ENCODE measurements around the gene ELL. TPM values are rescaled to one million over a fixed set of nuclear protein-coding genes. Genes with fewer than 3 reads are reported as not detected.

The ELL gene
- total and polyA plus RNA-seq, 7 donors = 6.2 to 20.2 (median 11.5) TPM

DNA sequence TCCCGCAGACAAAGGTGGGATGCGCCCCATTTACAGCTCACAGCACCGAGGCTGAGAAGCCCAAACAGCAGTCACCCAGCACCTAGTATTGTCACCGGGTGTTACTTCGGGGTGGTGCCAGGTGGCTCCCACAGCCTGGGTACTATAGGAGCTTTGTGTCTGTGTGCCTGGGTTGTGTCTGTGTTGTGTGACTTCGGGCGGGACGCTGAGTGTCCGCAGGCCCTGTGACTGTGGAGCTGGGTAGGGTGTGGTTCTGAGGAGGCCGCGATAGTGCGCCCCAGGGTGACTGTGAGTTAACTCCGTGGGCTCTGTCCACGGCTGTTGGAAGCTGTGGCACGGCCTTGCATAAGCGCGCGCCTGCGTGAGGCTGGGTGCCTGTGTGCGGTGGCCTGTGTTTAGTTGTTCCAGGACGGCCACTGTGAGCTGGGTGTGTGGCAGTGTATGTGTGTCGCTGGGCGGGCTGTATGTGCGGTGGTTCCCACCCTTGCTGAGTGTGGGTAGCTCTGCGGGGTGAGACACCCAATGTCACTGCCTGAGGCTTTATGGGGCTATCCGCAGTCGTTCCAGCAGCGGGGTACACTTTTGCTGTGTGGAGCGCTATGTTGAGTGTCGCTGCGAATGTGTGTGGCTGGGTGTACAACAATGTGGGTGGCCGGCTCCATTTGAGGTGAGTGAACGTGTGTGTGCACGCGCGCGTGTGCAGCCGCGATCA lies 103.2 kb downstream of the ELL start:
- H3K4me1 ChIP-seq = peaks cover 0 to 73% (median 67%) of the 10 kb centered on the region in 4 donors
- no peaks in the 10 kb centered on the region for H3K36me3 ChIP-seq
- H3K4me3 ChIP-seq = peak overlapping the region; percentile 20 to 74 (median 64)
- intact Hi-C loops (cut with DNase I) = loop anchor here (5.0 to 10.0 kb wide), 2 partner anchors 136 to 304 kb away; partner anchors contain the start of gene JUND
- peaks cover 0 to 29% (median 3%) of the 10 kb centered on the region in 3 donors for H3K27me3 ChIP-seq
- TF ChIP-seq, protein P1, sequence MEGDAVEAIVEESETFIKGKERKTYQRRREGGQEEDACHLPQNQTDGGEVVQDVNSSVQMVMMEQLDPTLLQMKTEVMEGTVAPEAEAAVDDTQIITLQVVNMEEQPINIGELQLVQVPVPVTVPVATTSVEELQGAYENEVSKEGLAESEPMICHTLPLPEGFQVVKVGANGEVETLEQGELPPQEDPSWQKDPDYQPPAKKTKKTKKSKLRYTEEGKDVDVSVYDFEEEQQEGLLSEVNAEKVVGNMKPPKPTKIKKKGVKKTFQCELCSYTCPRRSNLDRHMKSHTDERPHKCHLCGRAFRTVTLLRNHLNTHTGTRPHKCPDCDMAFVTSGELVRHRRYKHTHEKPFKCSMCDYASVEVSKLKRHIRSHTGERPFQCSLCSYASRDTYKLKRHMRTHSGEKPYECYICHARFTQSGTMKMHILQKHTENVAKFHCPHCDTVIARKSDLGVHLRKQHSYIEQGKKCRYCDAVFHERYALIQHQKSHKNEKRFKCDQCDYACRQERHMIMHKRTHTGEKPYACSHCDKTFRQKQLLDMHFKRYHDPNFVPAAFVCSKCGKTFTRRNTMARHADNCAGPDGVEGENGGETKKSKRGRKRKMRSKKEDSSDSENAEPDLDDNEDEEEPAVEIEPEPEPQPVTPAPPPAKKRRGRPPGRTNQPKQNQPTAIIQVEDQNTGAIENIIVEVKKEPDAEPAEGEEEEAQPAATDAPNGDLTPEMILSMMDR (IDR thresholded peaks at IDR 0.05) = no peak
- no peak for TF ChIP-seq POLR2A (IDR thresholded peaks at IDR 0.05)
- no peak for TF ChIP-seq EP300 (IDR thresholded peaks at IDR 0.05)
- TF ChIP-seq POLR2AphosphoS5 (IDR thresholded peaks at IDR 0.05) = no peak
- WGBS, 2 donors = 3 to 19% methylated on average over 39 of the region's 39 CpGs
- peak overlapping the region; percentile 82 to 88 (median 86) for H3K27ac ChIP-seq
- no peak for DNase-seq
- no peaks in the 10 kb centered on the region for H3K9me3 ChIP-seq

DNA sequence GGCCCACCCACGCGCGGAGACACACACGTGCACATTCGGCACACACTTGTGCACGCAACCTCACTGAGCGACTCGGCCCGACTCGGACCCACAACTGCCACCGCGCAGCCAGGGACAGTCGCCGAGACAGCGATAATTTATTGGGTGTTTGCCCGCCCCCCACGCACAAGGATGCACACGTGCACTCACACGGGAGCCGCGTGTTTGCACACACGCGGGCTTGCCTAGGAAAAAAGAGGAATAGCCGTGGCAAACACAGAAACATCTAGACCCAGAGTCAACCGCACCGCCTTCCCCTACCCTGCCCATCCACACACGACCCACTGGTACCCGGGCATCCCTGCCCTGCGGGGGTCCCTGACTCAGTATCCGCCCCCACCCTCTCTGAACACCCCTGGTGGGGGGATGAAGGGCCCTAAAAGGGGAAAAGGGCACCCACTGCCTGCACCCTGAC lies 103.8 kb downstream of the ELL start:
- Histone ChIP-seq H3K27ac (peak overlapping the region; percentile 82 to 88 (median 86)), H3K36me3 (no peaks in the 10 kb centered on the region), H3K9me3 (no peaks in the 10 kb centered on the region), H3K4me1 (peaks cover 0 to 68% (median 62%) of the 10 kb centered on the region in 4 donors), H3K4me3 (peak overlapping the region in 3 of 4 donors; percentile 37 to 74 (median 40)), H3K27me3 (peaks cover 0 to 29% (median 3%) of the 10 kb centered on the region in 3 donors)
- intact Hi-C loops (cut with DNase I) = loop anchor here (5.0 to 10.0 kb wide), 2 partner anchors 136 to 303 kb away; partner anchors contain the start of gene JUND
- WGBS, 2 donors = 5 to 10% methylated on average over 30 of the region's 30 CpGs
- no peak for DNase-seq
- no peak for TF ChIP-seq EP300 (IDR thresholded peaks at IDR 0.05)
- TF ChIP-seq POLR2AphosphoS5 (IDR thresholded peaks at IDR 0.05) = peak in 1 of 4 donors; percentile 18

DNA sequence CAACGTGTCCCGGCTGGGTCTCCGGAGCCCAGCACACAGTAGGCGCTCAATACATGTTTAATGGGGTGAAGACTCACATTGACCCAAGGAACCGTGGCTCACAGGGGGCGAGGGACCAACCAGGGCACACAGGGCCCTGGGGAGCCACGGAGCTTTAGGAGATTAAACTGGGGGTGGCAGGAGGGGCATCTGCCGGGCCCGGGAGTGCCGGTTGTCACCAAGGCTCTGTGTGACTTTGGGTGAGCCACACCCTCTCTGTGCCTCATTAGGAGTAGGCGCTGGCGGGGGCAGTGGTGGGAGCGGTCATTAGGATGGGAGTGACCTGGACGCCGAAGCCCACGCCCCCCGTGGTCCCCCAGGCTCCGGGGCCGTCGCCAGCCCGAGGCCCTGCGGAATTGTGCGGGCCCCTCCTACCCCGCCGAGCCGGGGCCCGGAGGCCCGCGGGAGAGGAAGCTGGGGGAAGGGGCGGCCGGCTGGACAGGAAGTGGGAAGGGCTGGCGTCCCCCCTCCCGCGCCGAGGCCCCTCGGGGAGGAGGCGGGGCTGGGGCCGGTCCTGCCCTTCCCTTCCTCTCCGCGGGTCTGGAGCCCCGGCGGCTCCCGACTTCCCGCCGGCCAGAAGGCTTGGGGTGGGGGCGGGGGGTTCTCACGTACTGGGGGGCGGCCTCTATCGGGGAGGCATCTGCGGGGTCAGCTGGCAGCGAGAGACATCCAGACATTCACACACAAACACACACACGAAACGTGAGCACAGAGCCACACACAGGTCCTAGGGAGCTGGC lies 104.4 kb downstream of the ELL start:
- DNase-seq = peak; percentile 91
- Histone ChIP-seq H3K36me3 (no peaks in the 10 kb centered on the region), H3K9me3 (no peaks in the 10 kb centered on the region), H3K4me3 (peak overlapping the region; percentile 6 to 74 (median 38)), H3K4me1 (peaks cover 0 to 68% (median 62%) of the 10 kb centered on the region in 4 donors), H3K27ac (peak overlapping the region; percentile 82 to 88 (median 86)), H3K27me3 (peaks cover 0 to 29% (median 3%) of the 10 kb centered on the region in 3 donors)
- WGBS, 2 donors = 0% methylated on average over 53 of the region's 53 CpGs
- intact Hi-C loops (cut with DNase I) = loop anchor here (5.0 to 10.0 kb wide), 2 partner anchors 135 to 303 kb away; partner anchors contain the start of gene JUND
- TF ChIP-seq POLR2A (IDR thresholded peaks at IDR 0.05) (no peak), POLR2AphosphoS5 (IDR thresholded peaks at IDR 0.05) (peak in 3 of 4 donors; percentile 29 to 53 (median 46))

DNA sequence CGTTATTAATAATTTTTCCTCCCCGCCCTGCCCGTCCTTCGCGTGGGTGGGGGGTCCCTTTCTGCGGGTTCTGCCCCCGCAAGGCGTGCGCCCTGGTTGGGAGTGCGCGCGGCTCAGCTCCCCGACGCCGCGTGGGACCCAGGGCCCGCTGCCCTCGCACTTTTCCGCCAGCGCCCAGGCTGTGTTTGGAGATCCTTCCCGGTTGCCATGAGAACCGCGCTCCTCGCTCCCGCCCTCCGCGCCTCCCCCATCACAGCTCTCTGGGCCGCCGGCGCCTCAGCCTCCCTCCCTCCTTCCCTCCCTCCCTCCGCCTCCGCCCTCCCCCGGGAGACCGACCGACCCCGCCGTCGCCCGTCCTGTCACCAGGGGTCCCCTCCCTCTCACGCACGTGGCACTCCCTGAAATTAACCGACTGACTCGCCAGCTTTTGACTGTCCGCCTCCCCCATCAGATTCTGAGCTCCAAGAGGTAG lies 105.1 kb downstream of the ELL start:
- H3K9me3 ChIP-seq = no peaks in the 10 kb centered on the region
- H3K4me3 ChIP-seq = peak overlapping the region; percentile 6 to 74 (median 38)
- peak overlapping the region; percentile 82 to 88 (median 86) for H3K27ac ChIP-seq
- TF ChIP-seq, protein P1 (IDR thresholded peaks at IDR 0.05) = no peak
- TF ChIP-seq POLR2AphosphoS5 (IDR thresholded peaks at IDR 0.05) = peak in 3 of 4 donors; percentile 49 to 69 (median 56)
- WGBS, 2 donors = 1% methylated on average over 44 of the region's 44 CpGs
- intact Hi-C loops (cut with DNase I) = loop anchor here (5.0 to 10.0 kb wide), 2 partner anchors 135 to 302 kb away; partner anchors contain the start of gene JUND
- H3K4me1 ChIP-seq = peaks cover 0 to 68% (median 62%) of the 10 kb centered on the region in 4 donors
- H3K36me3 ChIP-seq = no peaks in the 10 kb centered on the region
- peaks cover 0 to 29% (median 3%) of the 10 kb centered on the region in 3 donors for H3K27me3 ChIP-seq
- DNase-seq = peak; percentile 95

DNA sequence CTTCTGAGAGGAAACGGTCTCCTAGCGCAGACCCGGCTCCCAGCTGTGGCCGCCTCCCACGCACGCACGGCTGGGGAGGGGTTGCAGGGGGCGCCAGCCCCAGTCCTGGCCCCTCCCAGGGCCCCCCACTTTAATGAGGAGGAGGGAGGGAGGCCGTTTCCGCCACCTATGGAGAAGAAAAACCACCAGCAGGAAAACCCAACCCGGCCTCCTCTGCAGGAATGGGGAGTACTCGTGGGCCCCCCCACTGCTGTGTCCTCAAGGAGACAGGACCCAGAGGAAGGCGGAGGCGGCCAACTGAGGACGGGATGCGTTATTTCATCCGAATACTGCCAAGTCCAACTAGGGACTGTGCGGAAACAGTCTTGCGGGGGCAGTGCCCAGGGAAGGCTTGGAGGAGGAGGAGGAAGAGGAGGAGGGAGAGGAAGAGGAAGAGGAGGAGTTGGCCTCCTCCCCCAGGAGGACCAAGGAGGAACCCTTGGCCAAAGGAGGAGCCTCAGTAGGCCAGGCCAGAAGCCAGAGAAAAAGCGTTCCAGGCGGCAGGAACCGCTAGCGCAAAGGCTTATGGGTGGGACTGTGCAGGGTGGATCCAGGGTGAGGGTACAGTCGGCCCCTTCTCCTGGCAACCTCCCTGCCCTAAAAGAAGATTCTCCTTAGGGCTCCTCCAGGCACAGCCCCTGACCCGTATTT lies 106.5 kb downstream of the ELL start:
- DNase-seq = peak; percentile 92
- TF ChIP-seq POLR2A (IDR thresholded peaks at IDR 0.05) = peak in 1 of 2 donors; percentile 9
- TF ChIP-seq, protein P1 (IDR thresholded peaks at IDR 0.05) = no peak
- TF ChIP-seq POLR2AphosphoS5 (IDR thresholded peaks at IDR 0.05) = peak; percentile 35 to 84 (median 80)
- no peak for TF ChIP-seq EP300 (IDR thresholded peaks at IDR 0.05)
- H3K4me1 ChIP-seq = peaks cover 0 to 57% (median 55%) of the 10 kb centered on the region in 4 donors
- 24 to 61% methylated on average over 25 of the region's 25 CpGs for whole genome bisulfite sequencing, 2 donors
- peak overlapping the region; percentile 82 to 88 (median 86) for H3K27ac ChIP-seq
- H3K9me3 ChIP-seq = no peaks in the 10 kb centered on the region
- intact Hi-C loops (cut with DNase I) = loop anchor here (5.0 to 10.0 kb wide), 2 partner anchors 133 to 301 kb away; partner anchors contain the start of gene JUND
- no peaks in the 10 kb centered on the region for H3K36me3 ChIP-seq
- H3K27me3 ChIP-seq = peaks cover 0 to 29% (median 3%) of the 10 kb centered on the region in 3 donors
- H3K4me3 ChIP-seq = peak overlapping the region in 3 of 4 donors; percentile 21 to 31 (median 26)

Data from sigmoid colon (tissue), 7 donors.